Mucosa of descending colon (tissue), 3 donors: ENCODE measurements around the gene UST. TPM values are rescaled to one million over a fixed set of nuclear protein-coding genes. Genes with fewer than 3 reads are reported as not detected.
A peak's percentile ranks its signal among the peaks of the same experiment; 100 is the strongest.

Source experiments
- ATAC-seq: fragments of 200-7000 bp; cut with Tn5 transposase; one replicate; pipeline ENCODE4 v1.9.1; 2020; ENCODE audit warnings: mild to moderate bottlenecking, moderate library complexity
- DNase-seq, 3 donors: peaks; one replicate each; pipeline ENCODE4 v3.0.0-alpha.2; 2020
- H3K36me3 ChIP-seq: fragments of 200-600 bp; one replicate; pipeline ENCODE4 v1.8.0; 2021; ENCODE audit warnings: low read depth, mild to moderate bottlenecking
- H3K4me1 ChIP-seq: fragments of 200-600 bp; one replicate; pipeline ENCODE4 v1.8.0; 2021; ENCODE audit warnings: low read depth, mild to moderate bottlenecking
- H3K4me3 ChIP-seq: fragments of 200-600 bp; one replicate; pipeline ENCODE4 v1.8.0; 2021; ENCODE audit warnings: mild to moderate bottlenecking
- H3K9me3 ChIP-seq: fragments of 200-600 bp; one replicate; pipeline ENCODE4 v1.8.0; 2021; ENCODE audit warnings: mild to moderate bottlenecking
- intact Hi-C, 2 donors: fragments of 100-400 bp; cut with DNase I in 1 of 2; cut with micrococcal nuclease in 1 of 2; formaldehyde crosslinking; loops; one replicate each; pipeline versions ENCODE4 v1.11.0 to v1.11.1; 2022; cut with DNase I, micrococcal nuclease
- total RNA-seq, 3 donors: library from RNA; stranded (reverse); fragmentation: NEBNext Ultra II Directional in 2 of 3; extraction: Animal tissue kit (Norgen Biotek cat#: 25700) in 2 of 3; gene quantifications; one replicate each; pipeline versions ENCODE4 v1.2.1 to v1.2.4, GENCODE V29; 2021 to 2023
- TF ChIP-seq, protein P1 (sequence below): fragments of 200-600 bp; IDR thresholded peaks from one replicate; pipeline ENCODE4 v1.8.0; 2022; ENCODE audit warnings: antibody characterized with exemption, mild to moderate bottlenecking
- donor health status: DM: no; HTN: no; CAD: no; lungs with moderate emphysema.
- donor health status: DM: no; HTN: no; CAD: no.
- donor health status: DM: no; HTN: yes; CAD: no.

Gene UST
- total RNA-seq, 3 donors from 2014 or later, result 1.1 to 16.2 (median 2.1) TPM

GRCh38 chr6:148768646-148769270 is 21.9 kb downstream of the UST start:
- no peak for ATAC-seq
- Histone ChIP-seq H3K9me3 (no peaks in the 10 kb centered on the region), H3K4me1 (no peaks in the 10 kb centered on the region), H3K36me3 (no peaks in the 10 kb centered on the region), H3K4me3 (no peak overlapping the region)
- TF ChIP-seq, protein P1, sequence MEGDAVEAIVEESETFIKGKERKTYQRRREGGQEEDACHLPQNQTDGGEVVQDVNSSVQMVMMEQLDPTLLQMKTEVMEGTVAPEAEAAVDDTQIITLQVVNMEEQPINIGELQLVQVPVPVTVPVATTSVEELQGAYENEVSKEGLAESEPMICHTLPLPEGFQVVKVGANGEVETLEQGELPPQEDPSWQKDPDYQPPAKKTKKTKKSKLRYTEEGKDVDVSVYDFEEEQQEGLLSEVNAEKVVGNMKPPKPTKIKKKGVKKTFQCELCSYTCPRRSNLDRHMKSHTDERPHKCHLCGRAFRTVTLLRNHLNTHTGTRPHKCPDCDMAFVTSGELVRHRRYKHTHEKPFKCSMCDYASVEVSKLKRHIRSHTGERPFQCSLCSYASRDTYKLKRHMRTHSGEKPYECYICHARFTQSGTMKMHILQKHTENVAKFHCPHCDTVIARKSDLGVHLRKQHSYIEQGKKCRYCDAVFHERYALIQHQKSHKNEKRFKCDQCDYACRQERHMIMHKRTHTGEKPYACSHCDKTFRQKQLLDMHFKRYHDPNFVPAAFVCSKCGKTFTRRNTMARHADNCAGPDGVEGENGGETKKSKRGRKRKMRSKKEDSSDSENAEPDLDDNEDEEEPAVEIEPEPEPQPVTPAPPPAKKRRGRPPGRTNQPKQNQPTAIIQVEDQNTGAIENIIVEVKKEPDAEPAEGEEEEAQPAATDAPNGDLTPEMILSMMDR, result no peak
- intact Hi-C loops, result no loop called here
- no peak for DNase-seq

DNA sequence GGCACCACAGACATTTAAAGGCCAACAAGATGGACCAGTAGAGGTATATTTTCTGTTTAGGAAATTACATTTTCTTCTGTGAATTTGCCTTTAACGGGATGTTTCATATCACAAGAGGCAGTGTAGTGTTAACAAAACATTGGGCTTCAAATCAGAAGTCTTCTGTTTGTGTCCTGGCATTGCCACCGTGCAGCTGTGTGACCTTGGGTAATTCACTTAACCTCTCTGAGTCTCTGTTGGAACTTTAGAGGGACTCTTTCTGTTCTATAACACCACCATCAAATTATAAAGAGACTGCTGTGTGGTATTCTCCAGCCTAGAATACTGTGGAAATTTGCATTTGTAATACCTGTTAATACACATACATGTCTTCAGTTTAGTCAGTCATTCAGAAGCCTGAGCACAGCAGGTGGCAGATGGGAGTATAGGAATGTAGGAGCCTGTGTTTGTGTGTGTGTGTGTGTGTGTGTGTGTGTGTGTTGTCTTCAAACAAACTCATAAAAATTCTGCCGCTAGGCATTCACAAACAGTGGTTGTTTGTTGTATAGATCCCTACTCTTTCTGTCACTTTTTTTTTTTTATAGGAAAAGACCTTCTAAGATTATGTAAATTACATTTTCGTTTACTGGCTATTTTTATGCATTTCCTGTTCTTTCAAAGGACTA is 22.6 kb downstream of the UST start:
- H3K36me3 ChIP-seq, result no peaks in the 10 kb centered on the region
- H3K4me3 ChIP-seq, result no peak overlapping the region
- TF ChIP-seq, protein P1, result no peak
- DNase-seq (no peak), ATAC-seq (no peak)
- intact Hi-C loops, result no loop called here
- no peaks in the 10 kb centered on the region for H3K4me1 ChIP-seq
- no peaks in the 10 kb centered on the region for H3K9me3 ChIP-seq

- no peak overlapping the region for H3K4me3 ChIP-seq
- no peaks in the 10 kb centered on the region for H3K9me3 ChIP-seq
- TF ChIP-seq, protein P1, result no peak
- no peaks in the 10 kb centered on the region for H3K36me3 ChIP-seq
- no peaks in the 10 kb centered on the region for H3K4me1 ChIP-seq
- intact Hi-C loops, result no loop called here
- DNase-seq, result no peak
- peak; percentile 31 for ATAC-seq
These were observed 23.8 kb downstream of the UST start for GRCh38 chr6:148770408-148771211.

- ATAC-seq, result peak; percentile 45
- Histone ChIP-seq H3K4me3 (no peak overlapping the region), H3K9me3 (no peaks in the 10 kb centered on the region), H3K36me3 (no peaks in the 10 kb centered on the region), H3K4me1 (no peaks in the 10 kb centered on the region)
- TF ChIP-seq, protein P1, result no peak
- intact Hi-C loops, result no loop called here
- DNase-seq, result peak in 1 of 3 donors; percentile 46
These were observed 24.4 kb downstream of the UST start for GRCh38 chr6:148771212-148771601.

- H3K4me1 ChIP-seq, result no peaks in the 10 kb centered on the region
- no peak overlapping the region for H3K4me3 ChIP-seq
- DNase-seq, result no peak
- intact Hi-C loops, result no loop called here
- TF ChIP-seq, protein P1, result no peak
- H3K36me3 ChIP-seq, result no peaks in the 10 kb centered on the region
- H3K9me3 ChIP-seq, result no peaks in the 10 kb centered on the region
- no peak for ATAC-seq
These were observed 25.2 kb downstream of the UST start for GRCh38 chr6:148771896-148772554.
